Prostate gland (tissue), 2 donors: ENCODE results near the gene MAD2L1BP.

Source experiments
- POLR2A ChIP-seq: fragments of 450-650 bp; IDR thresholded peaks from one replicate; pipeline ENCODE4 v1.6.1; 2016; ENCODE audit warnings: antibody characterized with exemption, mild to moderate bottlenecking
- POLR2AphosphoS5 ChIP-seq: sonication (generic); formaldehyde crosslinking; IDR thresholded peaks from one replicate; pipeline ENCODE4 v1.6.1; 2017; ENCODE audit warnings: antibody characterized with exemption
- TF ChIP-seq, protein P1 (sequence below), 4 experiments: fragments of 200-600 bp in 2 of 4; fragments of 450-650 bp in 2 of 4; sonication (generic) in 2 of 4; IDR thresholded peaks; 1 replicate in 3 of 4; 2 replicates in 1 of 4; pipeline ENCODE4 v1.5.1; 2016 to 2019; ENCODE audit warnings: antibody characterized with exemption in 4 of 4, mild to moderate bottlenecking in 2 of 4, moderate library complexity in 2 of 4

DNA sequence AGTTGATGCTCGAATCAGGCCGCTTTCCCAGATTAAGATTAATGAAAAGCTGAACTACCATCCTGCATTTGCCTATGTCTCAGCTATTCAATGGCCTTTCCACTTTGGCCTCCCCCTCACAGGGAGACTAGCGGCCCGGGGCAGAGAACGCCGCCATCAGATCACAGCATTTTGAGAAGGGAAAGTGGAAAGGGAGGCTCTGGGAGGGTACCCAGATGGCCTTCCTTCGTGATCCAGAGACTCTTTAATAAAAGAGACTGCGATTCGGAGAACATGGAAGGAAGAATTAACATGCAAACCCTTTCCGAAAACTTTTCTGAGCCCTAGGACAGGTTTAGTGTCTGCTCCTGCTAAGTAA lies 51.4 kb downstream of the MAD2L1BP start:
- TF ChIP-seq, protein P1, sequence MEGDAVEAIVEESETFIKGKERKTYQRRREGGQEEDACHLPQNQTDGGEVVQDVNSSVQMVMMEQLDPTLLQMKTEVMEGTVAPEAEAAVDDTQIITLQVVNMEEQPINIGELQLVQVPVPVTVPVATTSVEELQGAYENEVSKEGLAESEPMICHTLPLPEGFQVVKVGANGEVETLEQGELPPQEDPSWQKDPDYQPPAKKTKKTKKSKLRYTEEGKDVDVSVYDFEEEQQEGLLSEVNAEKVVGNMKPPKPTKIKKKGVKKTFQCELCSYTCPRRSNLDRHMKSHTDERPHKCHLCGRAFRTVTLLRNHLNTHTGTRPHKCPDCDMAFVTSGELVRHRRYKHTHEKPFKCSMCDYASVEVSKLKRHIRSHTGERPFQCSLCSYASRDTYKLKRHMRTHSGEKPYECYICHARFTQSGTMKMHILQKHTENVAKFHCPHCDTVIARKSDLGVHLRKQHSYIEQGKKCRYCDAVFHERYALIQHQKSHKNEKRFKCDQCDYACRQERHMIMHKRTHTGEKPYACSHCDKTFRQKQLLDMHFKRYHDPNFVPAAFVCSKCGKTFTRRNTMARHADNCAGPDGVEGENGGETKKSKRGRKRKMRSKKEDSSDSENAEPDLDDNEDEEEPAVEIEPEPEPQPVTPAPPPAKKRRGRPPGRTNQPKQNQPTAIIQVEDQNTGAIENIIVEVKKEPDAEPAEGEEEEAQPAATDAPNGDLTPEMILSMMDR (IDR thresholded peaks at IDR 0.05): no peak
- no peak for TF ChIP-seq POLR2AphosphoS5
- no peak for TF ChIP-seq POLR2A
